Measurements from ENCODE around the gene SGK2.
"Not testable (repeated sequence)": the region's sequence is repeated elsewhere in the genome, so short reads cannot be mapped to it uniquely, and the experiment has no call there.

The SGK2 gene

DNA sequence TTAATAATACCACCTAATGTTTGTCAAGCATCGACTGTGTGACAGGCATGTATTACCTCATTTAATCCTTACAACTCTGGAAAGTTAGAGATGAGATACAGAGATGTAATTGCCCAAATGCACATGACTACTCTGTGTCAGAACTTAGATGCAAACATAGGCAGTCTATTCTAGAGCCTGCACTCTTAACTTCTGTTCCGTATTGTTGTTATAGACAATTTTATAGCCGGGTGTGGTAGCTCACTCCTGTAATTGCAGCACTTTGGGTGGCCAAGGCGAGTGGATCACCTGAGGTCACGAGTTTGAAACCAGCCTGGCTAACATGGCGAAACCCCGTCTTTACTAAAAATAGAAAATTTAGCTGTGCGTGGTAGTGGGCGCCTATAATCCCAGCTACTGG is 46.9 kb downstream of the SGK2 start:
- Histone ChIP-seq H3K4me3 (ENCODE audit: low read depth, low read length) (no peak overlapping the region), H3K9me3 (ENCODE audit: control insufficient read depth, insufficient read depth, low read depth, low read length) (no peaks in the 10 kb centered on the region), H3K4me1 (ENCODE audit: control insufficient read depth, insufficient read depth, low read length) (no peaks in the 10 kb centered on the region), H3K36me3 (ENCODE audit: control insufficient read depth in 2 of 2, insufficient read depth in 1 of 2, low read length in 2 of 2) (peaks cover 21 to 40% of the 10 kb centered on the region in 2 experiments; a peak in 2 of 3 replicates), H3K27ac (ENCODE audit: extremely low read depth, low read depth, low read length) (no peak overlapping the region)
- POLR2A ChIA-PET = no interaction called here
- no peak for TF ChIP-seq OSR2 (tag by site-specific recombination; IDR thresholded peaks at IDR 0.05)
- TF ChIP-seq ZNF501 (tag by site-specific recombination; IDR thresholded peaks at IDR 0.05) = no peak
- no peak for TF ChIP-seq ZNF488 (tag by site-specific recombination; IDR thresholded peaks at IDR 0.05)
- no peak for TF ChIP-seq ZSCAN5A (tag by site-specific recombination; IDR thresholded peaks at IDR 0.05)
- no peak for TF ChIP-seq HOXC10 (CRISPR knock-in tag; IDR thresholded peaks at IDR 0.05)
- peak; percentile 65 for TF ChIP-seq ZNF664 (tag by site-specific recombination; IDR thresholded peaks at IDR 0.05)
- TF ChIP-seq ZNF211 (tag by site-specific recombination; IDR thresholded peaks at IDR 0.05; ENCODE audit: low read depth) = no peak
- peak; percentile 57; the same call in 1 of the 2 replicates for TF ChIP-seq KLF1 (tag by site-specific recombination; IDR thresholded peaks at IDR 0.05)
- no peak for TF ChIP-seq ZNF600 (tag by site-specific recombination; IDR thresholded peaks at IDR 0.05)
- CTCF ChIA-PET = interaction anchor here (0.6 kb wide), 1 partner anchor 186 kb away, joined by 9 read pairs; no protein-coding TSS in a partner anchor

GRCh38 chr20:43607278-43607677 is 48.5 kb downstream of the SGK2 start:
- TF ChIP-seq KLF1 (tag by site-specific recombination; IDR thresholded peaks at IDR 0.05) = peak; percentile 68
- CTCF ChIA-PET; H3K9me3 ChIP-seq (ENCODE audit: control insufficient read depth, insufficient read depth, low read depth, low read length); H3K27ac ChIP-seq (ENCODE audit: extremely low read depth, low read depth, low read length); POLR2A ChIA-PET; H3K4me1 ChIP-seq (ENCODE audit: control insufficient read depth, insufficient read depth, low read length); H3K4me3 ChIP-seq (ENCODE audit: low read depth, low read length): not testable (repeated sequence)
- peaks cover 21 to 40% of the 10 kb centered on the region in 2 experiments; a peak in 2 of 3 replicates for H3K36me3 ChIP-seq (ENCODE audit: control insufficient read depth in 2 of 2, insufficient read depth in 1 of 2, low read length in 2 of 2)

GRCh38 chr20:43631598-43631997 is 72.8 kb downstream of the SGK2 start:
- POLR2A ChIA-PET = no interaction called here
- H3K4me3 ChIP-seq (ENCODE audit: low read depth, low read length) = no peak overlapping the region

More at GRCh38 chr20:43631598-43631997, 72.8 kb downstream of the SGK2 start:
- Histone ChIP-seq H3K4me1 (ENCODE audit: control insufficient read depth, insufficient read depth, low read length) (no peaks in the 10 kb centered on the region), H3K36me3 (ENCODE audit: control insufficient read depth in 2 of 2, insufficient read depth in 1 of 2, low read length in 2 of 2) (peaks cover 12 to 62% of the 10 kb centered on the region in 2 experiments; a peak in 2 of 3 replicates), H3K27ac (ENCODE audit: extremely low read depth, low read depth, low read length) (no peak overlapping the region), H3K9me3 (ENCODE audit: control insufficient read depth, insufficient read depth, low read depth, low read length) (no peaks in the 10 kb centered on the region)
- TF ChIP-seq OVOL3 (tag by site-specific recombination; IDR thresholded peaks at IDR 0.05) = no peak
- no peak for TF ChIP-seq ZNF792 (tag by site-specific recombination; IDR thresholded peaks at IDR 0.05)
- no peak for TF ChIP-seq ZSCAN5A (tag by site-specific recombination; IDR thresholded peaks at IDR 0.05)
- no peak for TF ChIP-seq KLF1 (tag by site-specific recombination; IDR thresholded peaks at IDR 0.05)
- no peak for TF ChIP-seq SCRT1 (tag by site-specific recombination; IDR thresholded peaks at IDR 0.05; ENCODE audit: borderline replicate concordance)
- TF ChIP-seq ZNF341 (tag by site-specific recombination; IDR thresholded peaks at IDR 0.05; ENCODE audit: low read depth) = no peak
- TF ChIP-seq, protein P1, sequence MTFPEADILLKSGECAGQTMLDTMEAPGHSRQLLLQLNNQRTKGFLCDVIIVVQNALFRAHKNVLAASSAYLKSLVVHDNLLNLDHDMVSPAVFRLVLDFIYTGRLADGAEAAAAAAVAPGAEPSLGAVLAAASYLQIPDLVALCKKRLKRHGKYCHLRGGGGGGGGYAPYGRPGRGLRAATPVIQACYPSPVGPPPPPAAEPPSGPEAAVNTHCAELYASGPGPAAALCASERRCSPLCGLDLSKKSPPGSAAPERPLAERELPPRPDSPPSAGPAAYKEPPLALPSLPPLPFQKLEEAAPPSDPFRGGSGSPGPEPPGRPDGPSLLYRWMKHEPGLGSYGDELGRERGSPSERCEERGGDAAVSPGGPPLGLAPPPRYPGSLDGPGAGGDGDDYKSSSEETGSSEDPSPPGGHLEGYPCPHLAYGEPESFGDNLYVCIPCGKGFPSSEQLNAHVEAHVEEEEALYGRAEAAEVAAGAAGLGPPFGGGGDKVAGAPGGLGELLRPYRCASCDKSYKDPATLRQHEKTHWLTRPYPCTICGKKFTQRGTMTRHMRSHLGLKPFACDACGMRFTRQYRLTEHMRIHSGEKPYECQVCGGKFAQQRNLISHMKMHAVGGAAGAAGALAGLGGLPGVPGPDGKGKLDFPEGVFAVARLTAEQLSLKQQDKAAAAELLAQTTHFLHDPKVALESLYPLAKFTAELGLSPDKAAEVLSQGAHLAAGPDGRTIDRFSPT (tag by site-specific recombination; IDR thresholded peaks at IDR 0.05) = no peak
- CTCF ChIA-PET = no interaction called here

Measured in HEK293 (cell line).